Endothelial cell of umbilical vein (primary cell): Measurements from ENCODE around the gene WAS. TPM values are rescaled to one million over a fixed set of nuclear protein-coding genes. Genes with fewer than 3 reads are reported as not detected.
A peak's percentile ranks its signal among the peaks of the same experiment; 100 is the strongest.

Experiments used
- BruUV-seq: library from RNA; stranded (reverse); fragments of 400-500 nt; replicated peaks from 2 replicates; lab custom pipeline; 2021; lab: Mats Ljungman, UMichigan
- CTCF ChIA-PET: fragments of 300-600, 350-600 bp; sonication (Branson Sonifier 250); formaldehyde crosslinking; loops from one replicate; lab custom pipeline; 2021; ENCODE audit warnings: antibody characterized with exemption, inconsistent platforms; lab: Charles Lee
- POLR2A ChIA-PET: fragments of 300-600, 350-600 bp; sonication (Branson Sonifier 250); formaldehyde crosslinking; loops from one replicate; lab custom pipeline; 2021; ENCODE audit warnings: antibody characterized with exemption, inconsistent platforms; lab: Charles Lee
- DNase-seq: peaks from one replicate; pipeline ENCODE4 v3.0.0-alpha.2; 2011; ENCODE audit warnings: low read depth, low spot score
- FAIRE-seq: peaks from 2 replicates; lab custom pipeline; 2011; peaks lifted over from hg19 to GRCh38; lab: Jason Lieb, UNC
- H2AFZ ChIP-seq: 2 replicates; pipeline ENCODE4 v1.6.0; 2012; ENCODE audit warnings: low read depth, low read length, control low read depth, inconsistent platforms
- H3K27ac ChIP-seq: 2 replicates; pipeline ENCODE4 v1.5.1; 2011; ENCODE audit warnings: low read depth, mild to moderate bottlenecking, control low read depth, low read length, moderate library complexity; ENCODE audit not compliant: insufficient read depth
- H3K27me3 ChIP-seq, 2 experiments: 2 replicates each; pipeline versions ENCODE4 v1.6.0 to v1.6.1; 2011; ENCODE audit warnings: low read length in 2 of 2, mixed read lengths in 1 of 2; ENCODE audit not compliant: control insufficient read depth in 2 of 2, insufficient read depth in 2 of 2
- H3K36me3 ChIP-seq, 2 experiments: 2 replicates in 1 of 2; 3 replicates in 1 of 2; pipeline ENCODE4 v1.5.1; 2011; ENCODE audit warnings: low read length in 2 of 2, mild to moderate bottlenecking in 1 of 2, moderate library complexity in 1 of 2; ENCODE audit not compliant: control insufficient read depth in 2 of 2, insufficient read depth in 2 of 2; ENCODE audit errors: extremely low read depth in 1 of 2
- H3K4me1 ChIP-seq: 3 replicates; pipeline ENCODE4 v1.5.1; 2011; ENCODE audit warnings: mild to moderate bottlenecking, low read length; ENCODE audit not compliant: control insufficient read depth, insufficient read depth; ENCODE audit errors: extremely low read depth
- H3K4me2 ChIP-seq: 2 replicates; pipeline ENCODE4 v1.6.1; 2011; ENCODE audit warnings: low read length, control low read depth, mixed read lengths; ENCODE audit not compliant: insufficient read depth
- H3K4me3 ChIP-seq, 3 experiments: fragments of 200-600 bp in 1 of 3; sonication (generic), shearing (Covaris generic) in 1 of 3; replicated peaks in 1 of 3; 2 replicates each; pipeline ENCODE4 v1.5.1; 2011 to 2016; ENCODE audit warnings: control low read depth in 3 of 3, low read length in 3 of 3, mild to moderate bottlenecking in 2 of 3, inconsistent platforms in 1 of 3, low read depth in 1 of 3, moderate library complexity in 1 of 3; ENCODE audit not compliant: insufficient read depth in 1 of 3
- H3K79me2 ChIP-seq: 2 replicates; pipeline ENCODE4 v1.6.0; 2012; ENCODE audit warnings: low read length, inconsistent platforms; ENCODE audit not compliant: control insufficient read depth, insufficient read depth
- H3K9ac ChIP-seq: replicated peaks from 2 replicates; pipeline ENCODE3; 2011; ENCODE audit warnings: low read length, control low read depth; ENCODE audit not compliant: insufficient read depth; ENCODE audit errors: extremely low read depth
- H3K9me1 ChIP-seq: replicated peaks from 3 replicates; pipeline ENCODE4 v1.6.0; 2011; ENCODE audit warnings: mild to moderate bottlenecking, low read length; ENCODE audit not compliant: control insufficient read depth, insufficient read depth; ENCODE audit errors: extremely low read depth
- H3K9me3 ChIP-seq: replicated peaks from 2 replicates; pipeline ENCODE4 v1.5.1; 2012; ENCODE audit warnings: low read length, inconsistent platforms; ENCODE audit not compliant: control insufficient read depth, insufficient read depth
- H4K20me1 ChIP-seq: replicated peaks from 2 replicates; pipeline ENCODE3; 2011; ENCODE audit warnings: mild to moderate bottlenecking, low read length; ENCODE audit not compliant: control insufficient read depth, insufficient read depth; ENCODE audit errors: extremely low read depth
- EZH2 ChIP-seq: IDR thresholded peaks from 2 replicates; pipeline ENCODE4 v1.6.1; 2012; ENCODE audit warnings: borderline replicate concordance, low read depth, mild to moderate bottlenecking, moderate library complexity, low read length, inconsistent platforms; ENCODE audit not compliant: severe bottlenecking
- FOS ChIP-seq: IDR thresholded peaks from 2 replicates; pipeline ENCODE4 v1.6.1; 2011; ENCODE audit warnings: mild to moderate bottlenecking, low read length, moderate library complexity, borderline replicate concordance; ENCODE audit not compliant: insufficient read depth
- GATA2 ChIP-seq: IDR thresholded peaks from 2 replicates; pipeline ENCODE4 v1.7.0; 2011; ENCODE audit warnings: low read depth, mild to moderate bottlenecking, moderate library complexity, mixed read lengths, low read length; ENCODE audit not compliant: insufficient read length, insufficient read depth
- JUN ChIP-seq: IDR thresholded peaks from 2 replicates; pipeline ENCODE4 v1.6.1; 2011; ENCODE audit warnings: borderline replicate concordance, low read depth; ENCODE audit not compliant: insufficient read length, insufficient read depth
- MYC ChIP-seq: IDR thresholded peaks from one replicate; pipeline ENCODE4 v1.6.1; 2011; ENCODE audit warnings: mild to moderate bottlenecking, low read depth, low read length
- POLR2A ChIP-seq: IDR thresholded peaks from 2 replicates; pipeline ENCODE4 v1.6.1; 2012; ENCODE audit warnings: low read depth, mild to moderate bottlenecking, control low read depth, low read length
- POLR2AphosphoS5 ChIP-seq: IDR thresholded peaks from 2 replicates; pipeline ENCODE4 v1.6.1; 2012; ENCODE audit warnings: low read depth, mild to moderate bottlenecking, control low read depth, low read length, moderate library complexity; ENCODE audit not compliant: insufficient read depth
- dilution Hi-C: fragments of 300-500 bp; cut with MboI; formaldehyde crosslinking; loops from one replicate; pipeline ENCODE4 v1.15.0; 2019; ENCODE audit warnings: low sequenced_read_pairs; ENCODE audit not compliant: extremely low pct_ligation_motif_present
- intact Hi-C: fragments of 100-400 bp; cut with micrococcal nuclease; formaldehyde crosslinking; loops from one replicate; pipeline ENCODE4 v1.10.0; 2022
- polyA plus RNA-seq, 4 experiments: library from polyadenylated mRNA; depleted of rRNA in 3 of 4; stranded (reverse) in 3 of 4; unstranded in 1 of 4; fragments of >200 nt; gene quantifications; 2 replicates each; pipeline versions ENCODE4 v1.2.1 to v1.2.3, GENCODE V29; 2011 to 2012; ENCODE audit warnings: missing spikeins in 1 of 4
- total RNA-seq: library from RNA; stranded (reverse); gene quantifications from 2 replicates; pipeline ENCODE4 v1.2.3, GENCODE V29; 2021
- TF ChIP-seq, protein P1 (sequence below): IDR thresholded peaks from 2 replicates; pipeline ENCODE4 v1.6.1; 2011; ENCODE audit not compliant: insufficient read depth, insufficient read length
- TF ChIP-seq, protein P2 (sequence below), 2 donors: IDR thresholded peaks; 1 replicate in 1 of 2; 2 replicates in 1 of 2; pipeline ENCODE4 v1.5.1; 2011; ENCODE audit warnings: low read length in 2 of 2, mild to moderate bottlenecking in 2 of 2, moderate library complexity in 2 of 2, control low read depth in 1 of 2, inconsistent platforms in 1 of 2, low read depth in 1 of 2; ENCODE audit not compliant: insufficient read depth in 1 of 2; ENCODE audit errors: extremely low read depth in 1 of 2

The WAS gene
- total and polyA plus RNA-seq, 2 donors (not counting 3 experiments of a cell fraction or from before 2014, with no cell fraction given): 0.73 TPM; not detected in 1

DNA sequence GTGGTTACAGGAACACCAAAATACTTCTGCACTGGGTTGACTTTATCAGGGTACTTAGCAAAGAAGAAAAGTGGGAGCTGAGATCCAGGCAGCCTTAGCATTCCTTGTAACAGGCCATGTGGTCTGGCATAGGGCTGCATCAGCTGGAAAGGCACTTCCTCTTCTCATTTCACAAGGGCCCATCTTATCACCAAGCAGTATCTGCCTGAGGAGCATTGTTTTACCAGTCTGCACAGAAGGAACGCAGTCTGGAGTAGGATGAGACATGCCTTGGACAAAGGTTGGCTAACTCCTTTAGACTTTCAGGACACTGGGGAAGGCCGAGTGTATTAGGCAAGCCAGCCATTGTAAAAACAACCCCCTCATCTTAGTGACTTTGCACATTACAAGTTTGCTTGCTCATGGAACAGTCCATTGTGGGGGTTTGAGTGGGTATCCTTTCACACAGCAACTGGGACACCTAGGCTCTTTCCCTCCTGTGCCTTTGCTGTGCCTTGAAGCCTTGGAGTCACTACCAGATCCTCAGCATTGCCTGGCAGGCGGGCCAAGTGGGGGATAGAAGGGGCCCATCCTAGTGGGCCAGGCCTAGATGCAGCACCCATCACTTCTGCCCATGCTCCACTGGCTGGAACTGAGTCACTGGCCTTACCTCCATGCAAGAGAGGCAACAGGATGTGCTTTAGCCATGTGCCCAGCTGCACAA lies 17.5 kb downstream of the WAS start:
- peak; percentile 46 for FAIRE-seq
- H3K4me2 ChIP-seq: no peak overlapping the region
- H3K27ac ChIP-seq: no peak overlapping the region
- no peak for TF ChIP-seq MYC
- TF ChIP-seq, protein P1, sequence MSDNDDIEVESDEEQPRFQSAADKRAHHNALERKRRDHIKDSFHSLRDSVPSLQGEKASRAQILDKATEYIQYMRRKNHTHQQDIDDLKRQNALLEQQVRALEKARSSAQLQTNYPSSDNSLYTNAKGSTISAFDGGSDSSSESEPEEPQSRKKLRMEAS: no peak
- TF ChIP-seq FOS: no peak
- TF ChIP-seq POLR2A: no peak
- TF ChIP-seq, protein P2, sequence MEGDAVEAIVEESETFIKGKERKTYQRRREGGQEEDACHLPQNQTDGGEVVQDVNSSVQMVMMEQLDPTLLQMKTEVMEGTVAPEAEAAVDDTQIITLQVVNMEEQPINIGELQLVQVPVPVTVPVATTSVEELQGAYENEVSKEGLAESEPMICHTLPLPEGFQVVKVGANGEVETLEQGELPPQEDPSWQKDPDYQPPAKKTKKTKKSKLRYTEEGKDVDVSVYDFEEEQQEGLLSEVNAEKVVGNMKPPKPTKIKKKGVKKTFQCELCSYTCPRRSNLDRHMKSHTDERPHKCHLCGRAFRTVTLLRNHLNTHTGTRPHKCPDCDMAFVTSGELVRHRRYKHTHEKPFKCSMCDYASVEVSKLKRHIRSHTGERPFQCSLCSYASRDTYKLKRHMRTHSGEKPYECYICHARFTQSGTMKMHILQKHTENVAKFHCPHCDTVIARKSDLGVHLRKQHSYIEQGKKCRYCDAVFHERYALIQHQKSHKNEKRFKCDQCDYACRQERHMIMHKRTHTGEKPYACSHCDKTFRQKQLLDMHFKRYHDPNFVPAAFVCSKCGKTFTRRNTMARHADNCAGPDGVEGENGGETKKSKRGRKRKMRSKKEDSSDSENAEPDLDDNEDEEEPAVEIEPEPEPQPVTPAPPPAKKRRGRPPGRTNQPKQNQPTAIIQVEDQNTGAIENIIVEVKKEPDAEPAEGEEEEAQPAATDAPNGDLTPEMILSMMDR (IDR thresholded peaks at IDR 0.05; ENCODE audit: extremely low read depth in 1 of 2, insufficient read depth in 1 of 2, low read depth in 1 of 2, low read length in 2 of 2): no peak
- TF ChIP-seq JUN: no peak
- TF ChIP-seq POLR2AphosphoS5: no peak
- TF ChIP-seq EZH2: no peak
- no peak for TF ChIP-seq GATA2
- H3K4me3 ChIP-seq: no peak overlapping the region
- H3K79me2 ChIP-seq: peaks cover 28% of the 10 kb centered on the region
- no peaks in the 10 kb centered on the region for H3K27me3 ChIP-seq
- DNase-seq: no peak
- H3K9ac ChIP-seq: no peak overlapping the region
- intact Hi-C loops: no loop called here
- H3K36me3 ChIP-seq: peaks cover 4 to 9% of the 10 kb centered on the region in 2 experiments
- H3K4me1 ChIP-seq: peaks cover 3% of the 10 kb centered on the region
- dilution Hi-C loops: no loop called here
- ChIA-PET CTCF (no interaction called here), POLR2A (no interaction called here)
- H2AFZ ChIP-seq: no peak overlapping the region
- no TSS peak for BruUV-seq
- no peaks in the 10 kb centered on the region for H4K20me1 ChIP-seq
- H3K9me3 ChIP-seq: no peaks in the 10 kb centered on the region
- H3K9me1 ChIP-seq: no peaks in the 10 kb centered on the region
